Tibial nerve (tissue), 3 donors: ENCODE results near the gene ADAM29.

Experiments used
- POLR2A ChIP-seq, 2 donors: fragments of 450-650 bp; IDR thresholded peaks; one replicate each; pipeline ENCODE4 v1.6.1; 2017; ENCODE audit warnings: antibody characterized with exemption in 2 of 2, mild to moderate bottlenecking in 2 of 2, moderate library complexity in 2 of 2
- TF ChIP-seq, protein P1 (sequence below), 5 experiments: fragments of 200-600 bp in 3 of 5; fragments of 450-650 bp in 2 of 5; sonication (generic) in 3 of 5; IDR thresholded peaks; one replicate each; pipeline ENCODE4 v1.5.1; 2016 to 2019; ENCODE audit warnings: antibody characterized with exemption in 5 of 5, mild to moderate bottlenecking in 3 of 5, moderate library complexity in 2 of 5

GRCh38 chr4:174946246-174946645 lies 28.1 kb downstream of the ADAM29 start:
- TF ChIP-seq, protein P1, sequence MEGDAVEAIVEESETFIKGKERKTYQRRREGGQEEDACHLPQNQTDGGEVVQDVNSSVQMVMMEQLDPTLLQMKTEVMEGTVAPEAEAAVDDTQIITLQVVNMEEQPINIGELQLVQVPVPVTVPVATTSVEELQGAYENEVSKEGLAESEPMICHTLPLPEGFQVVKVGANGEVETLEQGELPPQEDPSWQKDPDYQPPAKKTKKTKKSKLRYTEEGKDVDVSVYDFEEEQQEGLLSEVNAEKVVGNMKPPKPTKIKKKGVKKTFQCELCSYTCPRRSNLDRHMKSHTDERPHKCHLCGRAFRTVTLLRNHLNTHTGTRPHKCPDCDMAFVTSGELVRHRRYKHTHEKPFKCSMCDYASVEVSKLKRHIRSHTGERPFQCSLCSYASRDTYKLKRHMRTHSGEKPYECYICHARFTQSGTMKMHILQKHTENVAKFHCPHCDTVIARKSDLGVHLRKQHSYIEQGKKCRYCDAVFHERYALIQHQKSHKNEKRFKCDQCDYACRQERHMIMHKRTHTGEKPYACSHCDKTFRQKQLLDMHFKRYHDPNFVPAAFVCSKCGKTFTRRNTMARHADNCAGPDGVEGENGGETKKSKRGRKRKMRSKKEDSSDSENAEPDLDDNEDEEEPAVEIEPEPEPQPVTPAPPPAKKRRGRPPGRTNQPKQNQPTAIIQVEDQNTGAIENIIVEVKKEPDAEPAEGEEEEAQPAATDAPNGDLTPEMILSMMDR (IDR thresholded peaks at IDR 0.05): no peak
- TF ChIP-seq POLR2A (IDR thresholded peaks at IDR 0.05): no peak
